UCSD-AML1 (cell line): Measurements from ENCODE around the gene RICTOR.
"Not testable (repeated sequence)": the region's sequence is repeated elsewhere in the genome, so short reads cannot be mapped to it uniquely, and the experiment has no call there.

Experiments used
- DNase-seq: peaks from one replicate; lab custom pipeline; 2025; ENCODE audit not compliant: unreplicated experiment; lab: John Stamatoyannopoulos, UW

The RICTOR gene

DNA sequence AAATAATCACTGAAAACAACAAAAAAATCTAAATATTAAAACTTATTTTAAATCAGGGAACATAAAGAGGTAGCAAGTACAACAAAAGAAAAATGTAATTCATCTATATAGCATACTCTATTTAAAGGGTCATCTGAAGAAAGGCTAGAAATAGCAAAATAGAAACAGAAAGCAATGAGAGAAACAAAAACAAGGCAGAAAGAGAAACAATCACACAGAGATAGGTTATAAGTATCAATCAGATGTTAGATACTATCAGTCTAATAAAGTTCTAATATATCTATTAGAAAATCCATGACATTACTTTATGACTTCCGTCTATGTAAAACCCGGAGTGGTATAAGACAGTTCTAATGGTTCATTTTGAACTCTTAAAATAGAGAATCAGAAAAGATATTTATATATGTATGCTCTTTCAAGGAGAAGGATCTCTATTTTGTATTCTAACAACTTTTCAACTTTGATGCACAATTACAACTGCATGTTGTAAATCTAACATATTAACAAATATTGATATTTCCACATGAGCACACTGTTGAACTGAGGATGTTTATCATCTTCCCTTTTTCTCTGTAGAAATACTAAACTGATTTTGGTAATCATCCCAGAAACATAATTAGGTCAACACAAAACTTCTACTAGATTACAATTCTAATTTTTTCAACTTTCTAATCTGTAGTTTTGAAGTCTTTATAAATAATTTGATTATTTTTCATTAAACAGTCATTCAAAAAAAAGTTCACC lies 15.8 kb downstream of the RICTOR start:
- DNase-seq: no peak

DNA sequence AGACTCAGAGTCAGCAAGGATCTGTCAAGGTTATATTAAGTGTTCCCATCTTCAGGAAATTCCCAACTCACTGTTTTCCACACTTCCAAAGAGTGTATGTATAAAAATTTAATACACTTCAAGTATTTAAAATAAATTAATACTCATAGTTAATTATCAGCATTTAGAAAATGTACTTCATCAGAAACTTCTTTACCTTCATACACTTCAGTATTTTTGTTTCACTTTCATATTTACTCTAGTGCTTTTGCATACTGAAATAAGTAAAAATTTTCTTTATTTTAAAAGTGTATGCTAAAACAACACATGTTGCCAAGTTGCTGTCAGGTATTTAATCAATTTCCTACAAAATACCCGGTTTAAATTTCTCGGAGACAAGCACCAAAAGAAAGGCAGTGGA lies 16.5 kb downstream of the RICTOR start:
- DNase-seq: no peak

DNA sequence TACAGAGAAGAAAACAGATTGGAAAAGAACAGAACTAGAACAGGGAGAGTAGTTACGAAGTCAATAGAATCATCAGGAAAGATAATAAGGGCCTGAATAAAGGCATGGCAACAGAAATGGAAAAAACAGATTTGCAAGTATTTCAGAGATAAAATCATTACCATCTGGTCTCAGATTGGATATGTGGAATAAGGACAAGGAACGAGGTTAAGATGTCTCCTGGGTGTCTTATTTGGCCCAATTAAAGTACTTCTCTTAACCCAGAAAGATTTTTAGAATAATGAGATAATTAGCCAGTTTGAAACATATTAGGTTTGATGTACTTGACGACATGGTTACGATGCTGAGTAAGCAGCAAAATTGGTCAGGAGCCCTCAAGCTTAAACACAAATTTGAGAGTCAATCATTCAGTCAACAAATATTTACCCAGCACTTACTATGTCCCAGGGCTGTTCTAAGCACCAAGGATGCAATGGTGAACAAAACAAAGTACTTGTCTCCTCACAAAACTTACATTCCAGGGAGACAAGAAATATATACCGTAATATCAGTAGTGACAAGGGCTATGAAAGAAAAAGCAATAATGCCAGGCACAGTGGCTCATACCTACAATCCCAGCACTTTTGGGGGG lies 18.3 kb downstream of the RICTOR start:
- no peak for DNase-seq

DNA sequence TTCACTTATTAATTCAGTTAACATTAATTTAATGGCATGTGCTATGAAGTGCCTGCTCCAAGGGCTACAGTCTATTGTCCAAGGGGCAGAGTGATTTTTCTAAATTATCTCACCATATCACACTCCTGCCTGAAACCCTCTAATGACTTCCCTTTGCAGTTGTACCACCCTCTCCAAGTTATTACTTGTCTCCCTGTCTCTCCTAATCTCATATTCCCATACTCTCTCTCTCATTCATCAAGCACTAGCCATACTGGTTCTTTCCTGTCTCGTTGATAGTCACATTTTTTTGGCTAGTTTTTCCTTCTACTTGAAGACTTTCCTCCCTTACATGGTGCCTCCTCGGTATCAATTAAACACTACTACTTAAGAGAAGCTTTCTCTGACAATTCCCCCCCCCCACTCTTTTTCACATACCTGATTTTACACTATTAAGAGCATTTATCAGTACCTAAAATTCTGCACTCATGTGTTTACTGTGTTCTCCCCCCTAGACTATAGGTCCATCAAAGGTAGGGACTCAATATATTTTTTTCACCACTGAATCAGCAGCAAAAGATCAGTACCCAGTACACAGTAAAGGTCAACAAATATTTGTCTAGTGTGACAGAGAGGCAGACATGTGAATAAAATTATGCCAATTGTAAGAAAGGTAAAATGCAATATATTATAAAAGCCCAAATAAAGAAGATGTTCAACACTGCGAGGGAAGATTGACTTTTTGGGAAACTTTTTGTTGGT lies 19.0 kb downstream of the RICTOR start:
- DNase-seq: no peak

DNA sequence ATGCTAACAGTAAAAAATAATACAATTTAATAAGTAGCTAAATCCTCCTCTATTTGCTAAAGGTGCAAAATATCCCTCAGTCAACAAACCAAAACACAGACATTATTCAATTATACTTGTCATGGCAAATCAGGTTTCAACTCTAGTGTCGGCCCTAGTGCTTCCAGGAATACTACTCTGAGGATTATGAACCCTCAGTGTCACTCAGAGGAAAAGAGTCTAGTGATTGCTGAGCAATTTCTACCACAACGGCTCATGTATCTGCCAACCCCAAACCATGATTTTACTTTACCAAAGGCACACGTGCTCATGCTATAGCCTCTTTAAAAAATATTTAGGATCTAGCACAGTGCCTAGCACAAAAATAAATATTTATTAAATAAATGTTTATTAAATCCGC lies 21.0 kb downstream of the RICTOR start:
- DNase-seq: no peak

DNA sequence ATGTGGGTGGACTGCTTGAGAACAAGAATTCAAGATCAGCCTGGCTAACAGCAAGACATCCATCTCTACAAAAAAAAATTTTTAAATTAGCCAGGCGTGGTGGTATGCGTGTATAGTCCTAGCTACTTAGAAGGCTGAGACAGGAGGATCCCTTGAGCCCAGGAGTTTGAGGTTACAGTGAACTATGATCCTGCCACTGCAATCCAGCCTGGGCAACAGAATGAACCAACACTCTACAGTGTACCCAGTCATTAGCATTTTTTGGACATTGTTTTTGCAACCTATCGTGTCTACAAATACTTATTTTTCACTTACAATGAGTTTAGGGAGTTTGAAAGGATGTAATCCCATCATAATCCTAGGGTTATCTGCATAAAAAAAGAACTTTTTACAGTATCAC lies 22.1 kb downstream of the RICTOR start:
- DNase-seq: no peak

DNA sequence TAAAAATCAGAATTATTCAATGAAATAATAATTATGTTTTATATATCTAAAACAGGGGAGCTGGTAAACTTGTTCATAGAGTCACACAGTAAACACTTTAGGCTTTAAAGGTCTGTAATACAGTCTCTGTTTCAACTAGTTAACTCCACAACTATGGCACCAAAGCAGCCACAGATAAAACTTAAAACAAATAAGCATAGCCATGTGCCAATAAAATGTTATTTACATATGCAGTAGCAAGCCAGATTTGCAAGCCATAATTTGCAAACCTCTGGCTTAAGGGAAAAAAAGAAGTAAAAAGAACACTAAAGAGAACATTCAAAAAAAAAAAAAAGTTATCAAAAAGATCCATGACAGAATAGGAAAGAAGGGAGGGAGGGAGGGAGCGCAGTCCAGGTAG lies 24.9 kb downstream of the RICTOR start:
- no peak for DNase-seq

DNA sequence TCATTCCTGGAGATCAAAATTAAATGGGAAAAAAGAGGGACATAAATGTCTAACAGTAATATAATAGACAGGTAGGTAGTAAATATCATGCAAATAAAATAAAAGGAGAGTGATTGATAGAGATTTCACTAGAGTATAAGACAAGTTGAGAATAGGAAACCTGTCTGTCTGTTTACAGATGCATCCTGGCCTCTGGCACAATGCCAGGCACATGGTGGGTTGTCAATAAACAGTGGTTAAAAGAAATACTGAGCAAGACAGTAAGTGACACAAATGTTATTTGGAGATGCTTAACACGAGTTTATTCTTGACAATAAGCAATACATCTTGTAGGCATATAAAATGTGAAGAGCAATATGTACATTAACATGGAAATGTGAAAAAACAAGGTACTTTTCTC lies 33.3 kb downstream of the RICTOR start:
- no peak for DNase-seq

DNA sequence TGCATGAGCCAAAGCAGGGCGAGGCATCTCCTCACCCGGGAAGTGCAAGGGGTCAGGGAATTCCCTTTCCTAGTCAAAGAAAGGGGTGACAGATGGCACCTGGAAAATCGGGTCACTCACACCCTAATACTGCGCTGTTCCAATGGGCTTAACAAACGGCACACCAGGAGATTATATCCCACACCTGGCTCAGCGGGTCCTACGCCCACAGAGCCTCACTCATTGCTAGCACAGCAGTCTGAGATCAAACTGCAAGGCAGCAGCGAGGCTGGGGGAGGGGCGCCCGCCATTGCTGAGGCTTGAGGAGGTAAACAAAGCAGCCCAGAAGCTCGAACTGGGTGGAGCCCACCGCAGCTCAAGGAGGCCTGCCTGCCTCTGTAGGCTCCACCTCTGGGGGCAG lies 39.7 kb downstream of the RICTOR start:
- DNase-seq: not testable (repeated sequence)

DNA sequence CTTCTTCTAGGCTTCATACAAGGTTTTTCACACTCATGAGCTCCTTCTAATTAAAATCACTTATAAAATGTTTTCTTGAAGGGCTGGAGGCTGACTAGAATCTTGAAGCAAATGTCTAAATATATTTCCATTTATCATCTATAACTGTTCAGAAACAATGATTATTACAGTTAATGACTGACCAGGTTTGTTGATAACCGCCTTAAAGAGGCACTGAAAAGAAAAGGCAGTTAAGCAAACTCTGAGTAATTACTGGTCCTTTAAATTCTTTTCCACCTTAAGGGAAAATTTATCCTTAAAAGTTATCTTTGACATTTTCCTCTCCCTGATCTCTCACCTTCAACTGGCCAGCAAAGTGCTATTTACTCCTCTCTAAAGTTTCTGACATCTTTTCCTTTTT lies 43.2 kb downstream of the RICTOR start:
- no peak for DNase-seq

DNA sequence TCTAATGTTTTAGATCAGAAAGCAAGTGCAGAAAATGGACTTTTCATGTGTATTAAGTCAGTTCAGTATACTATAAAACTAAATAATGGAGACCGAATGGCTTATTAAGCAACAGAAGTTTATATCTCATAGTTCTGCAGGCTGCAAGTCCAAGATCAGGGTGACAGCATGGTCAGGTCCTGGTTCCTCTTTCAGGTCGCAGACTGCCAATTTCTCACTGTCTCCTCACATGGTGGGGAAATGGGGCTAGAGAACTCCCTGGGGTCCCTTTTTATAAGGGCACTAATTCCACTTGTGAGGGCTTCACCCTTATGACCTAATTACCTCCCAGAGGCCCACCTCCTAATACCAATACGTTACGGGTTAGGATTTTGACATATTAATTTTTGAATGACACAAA lies 48.7 kb downstream of the RICTOR start:
- DNase-seq: no peak

DNA sequence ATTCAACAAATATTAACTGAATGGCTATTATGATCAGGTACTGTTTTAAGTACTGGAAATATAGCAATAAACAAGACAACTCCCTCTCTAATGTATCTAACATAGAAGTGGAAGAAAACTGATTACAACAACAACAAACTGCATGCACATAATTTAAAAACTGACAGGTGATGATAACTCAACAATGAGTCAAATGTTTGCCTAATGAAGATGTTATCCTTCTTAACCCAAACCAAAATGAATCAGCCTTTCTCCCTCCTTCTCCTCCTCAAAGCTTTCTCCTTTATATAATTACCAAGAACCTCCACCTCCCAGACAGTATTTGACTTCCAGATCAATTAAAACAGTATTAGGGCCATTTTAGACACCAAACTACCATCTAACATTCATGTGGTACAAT lies 49.3 kb downstream of the RICTOR start:
- DNase-seq: no peak

DNA sequence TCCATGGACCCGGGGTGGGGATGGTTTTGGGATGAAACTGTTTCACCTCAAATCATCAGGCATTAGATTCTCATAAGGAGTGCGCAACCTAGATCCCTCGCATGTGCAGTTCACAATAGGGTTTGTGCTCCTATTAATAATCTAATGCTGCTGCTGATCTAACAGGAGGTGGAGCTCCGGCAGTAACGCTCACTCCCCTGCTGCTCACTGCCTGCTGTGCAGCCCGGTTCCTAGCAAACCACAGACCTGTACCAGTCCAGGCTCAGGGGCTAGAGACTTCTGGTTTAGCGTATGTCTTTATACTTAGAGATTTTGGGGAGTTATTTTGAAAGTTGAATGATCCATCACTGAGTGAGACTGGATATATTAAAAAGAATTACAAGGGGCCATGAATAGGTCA lies 50.2 kb downstream of the RICTOR start:
- DNase-seq: no peak

DNA sequence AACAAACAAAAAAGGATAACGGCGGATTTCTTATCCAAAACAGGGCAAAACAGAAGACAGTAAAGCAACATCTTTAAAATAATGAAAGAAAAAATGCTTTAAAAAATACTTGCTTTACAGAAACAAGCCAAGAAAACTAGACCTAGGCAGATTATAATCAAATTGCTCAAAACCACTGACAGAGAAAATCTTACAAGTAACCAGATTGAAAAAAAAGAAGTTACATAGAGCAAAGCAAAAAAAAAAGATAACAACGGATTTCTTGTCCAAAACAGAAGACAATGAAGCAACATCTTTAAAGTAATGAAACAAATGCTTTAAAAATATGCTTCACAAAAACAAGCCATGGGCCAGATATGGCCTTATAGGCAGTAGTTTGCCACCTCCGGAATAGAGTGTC lies 51.1 kb downstream of the RICTOR start:
- DNase-seq: no peak

DNA sequence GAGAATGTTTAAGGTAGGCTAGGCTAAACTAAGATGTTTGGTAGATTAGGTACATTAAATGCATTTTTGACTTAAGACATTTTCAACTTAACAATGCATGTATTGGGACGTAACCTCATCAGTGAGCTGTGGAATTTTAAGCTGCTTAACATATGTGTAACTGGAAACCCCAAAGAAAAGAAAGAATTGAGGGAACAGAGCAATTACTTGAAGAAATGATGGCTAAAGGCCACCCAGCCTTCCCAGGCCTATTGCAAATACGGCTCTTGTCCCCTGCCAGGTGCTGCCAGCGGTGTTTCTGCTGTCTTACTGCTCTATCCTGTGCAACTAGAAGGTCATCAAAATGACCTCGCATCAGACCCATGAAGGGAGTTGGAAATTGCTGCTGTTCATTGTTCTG lies 52.0 kb downstream of the RICTOR start:
- DNase-seq: no peak

DNA sequence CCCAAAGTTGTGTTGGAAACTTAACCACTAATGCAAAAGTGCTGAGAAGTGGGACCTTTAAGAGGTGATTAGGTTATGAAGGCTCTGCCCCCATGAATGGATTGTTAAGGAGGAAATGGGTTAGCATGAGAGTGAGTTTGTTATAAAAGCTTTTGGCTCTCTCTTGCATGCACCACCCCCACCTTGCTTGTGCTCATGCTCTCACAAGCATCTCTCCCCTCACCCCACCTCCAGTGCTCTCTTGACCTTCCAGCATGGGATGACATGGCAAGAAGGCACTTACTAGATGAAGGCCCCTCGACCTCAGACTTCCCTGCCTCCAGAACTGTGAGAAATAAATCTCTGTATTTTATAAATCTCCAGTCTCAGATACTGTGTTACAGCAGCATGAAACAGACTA lies 52.8 kb downstream of the RICTOR start:
- DNase-seq: no peak

DNA sequence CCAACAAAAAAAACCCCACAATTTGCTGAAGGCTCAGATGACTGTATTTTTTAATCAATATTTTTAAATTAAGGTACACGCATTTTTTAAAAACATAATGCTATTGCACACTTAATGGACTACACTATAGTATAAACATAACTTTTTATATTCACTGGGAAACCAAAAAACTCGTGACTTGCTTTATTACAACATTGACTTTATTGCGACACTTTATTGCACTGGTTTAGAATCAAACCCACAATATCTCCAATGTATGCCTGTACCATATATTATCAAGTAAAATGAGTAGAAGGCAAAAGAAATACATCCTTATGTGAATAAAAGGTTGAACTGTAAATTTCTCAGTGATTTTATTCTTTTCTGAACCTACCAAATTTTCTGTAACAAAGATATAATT lies 53.7 kb downstream of the RICTOR start:
- no peak for DNase-seq

DNA sequence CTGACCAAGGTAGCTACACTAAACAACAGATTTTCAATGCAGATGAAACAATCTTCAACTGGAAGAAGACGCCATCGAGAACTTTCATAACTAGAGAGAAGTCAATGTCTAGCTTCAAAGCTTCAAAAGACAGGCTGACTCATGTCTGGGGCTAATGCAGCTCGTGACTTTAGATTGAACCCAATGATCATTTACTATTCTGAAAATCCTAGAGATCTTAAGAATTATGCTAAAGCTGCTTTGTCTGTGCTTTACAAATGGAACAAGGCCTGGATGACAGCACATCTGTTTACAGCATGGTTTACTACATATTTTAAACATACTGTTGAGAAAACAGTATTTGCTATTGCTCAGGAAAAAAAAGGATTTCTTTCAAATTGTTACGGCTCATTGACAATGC lies 54.9 kb downstream of the RICTOR start:
- no peak for DNase-seq

DNA sequence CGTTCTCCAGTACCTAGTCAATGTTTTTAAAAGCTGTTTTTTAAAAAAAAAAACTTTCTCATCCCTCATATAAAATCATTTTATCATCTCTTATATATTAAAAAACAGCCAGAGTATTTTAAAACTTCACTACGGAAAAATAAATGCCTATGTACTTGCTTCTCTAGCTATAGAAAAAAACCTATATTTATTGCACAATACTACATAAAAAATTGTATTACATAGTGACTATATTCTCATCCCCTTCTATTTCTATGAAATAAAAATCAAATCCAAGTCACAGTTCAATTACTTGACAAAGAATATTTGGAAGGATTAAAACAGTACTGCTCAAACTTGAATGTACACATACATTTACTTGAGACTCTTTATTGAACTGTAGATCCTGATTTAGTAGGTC lies 56.7 kb downstream of the RICTOR start:
- DNase-seq: no peak

DNA sequence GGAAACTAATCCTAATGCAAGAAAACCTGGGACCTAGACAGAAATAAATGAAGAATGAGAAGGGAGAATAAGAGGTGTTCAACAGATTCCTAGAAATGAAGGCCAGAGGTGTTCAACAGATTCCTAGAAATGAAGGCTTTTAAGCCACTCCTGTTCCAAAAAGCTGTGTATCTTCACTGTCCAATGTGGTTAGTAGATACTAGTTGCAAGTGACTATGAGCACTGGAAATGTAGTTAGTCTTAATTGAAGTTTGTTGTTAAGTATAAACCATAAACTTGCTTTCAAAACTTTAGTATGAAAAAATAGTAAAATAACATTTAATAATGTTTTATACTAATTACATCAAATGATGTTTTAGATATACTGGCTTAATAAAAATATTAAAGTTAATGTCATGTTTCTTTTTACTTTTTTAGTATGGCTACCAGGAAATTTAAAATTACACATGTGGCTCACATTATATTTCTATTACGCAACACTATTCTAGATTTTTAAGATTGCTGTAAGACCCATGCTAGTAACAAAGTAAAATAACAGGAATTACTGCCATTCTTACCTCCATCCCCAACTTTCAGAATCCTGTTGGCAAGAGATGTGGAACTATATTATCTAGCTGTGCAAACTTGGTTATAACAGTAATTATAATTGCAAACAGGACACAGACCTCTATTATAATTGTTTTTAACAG lies 57.5 kb downstream of the RICTOR start:
- DNase-seq: no peak

DNA sequence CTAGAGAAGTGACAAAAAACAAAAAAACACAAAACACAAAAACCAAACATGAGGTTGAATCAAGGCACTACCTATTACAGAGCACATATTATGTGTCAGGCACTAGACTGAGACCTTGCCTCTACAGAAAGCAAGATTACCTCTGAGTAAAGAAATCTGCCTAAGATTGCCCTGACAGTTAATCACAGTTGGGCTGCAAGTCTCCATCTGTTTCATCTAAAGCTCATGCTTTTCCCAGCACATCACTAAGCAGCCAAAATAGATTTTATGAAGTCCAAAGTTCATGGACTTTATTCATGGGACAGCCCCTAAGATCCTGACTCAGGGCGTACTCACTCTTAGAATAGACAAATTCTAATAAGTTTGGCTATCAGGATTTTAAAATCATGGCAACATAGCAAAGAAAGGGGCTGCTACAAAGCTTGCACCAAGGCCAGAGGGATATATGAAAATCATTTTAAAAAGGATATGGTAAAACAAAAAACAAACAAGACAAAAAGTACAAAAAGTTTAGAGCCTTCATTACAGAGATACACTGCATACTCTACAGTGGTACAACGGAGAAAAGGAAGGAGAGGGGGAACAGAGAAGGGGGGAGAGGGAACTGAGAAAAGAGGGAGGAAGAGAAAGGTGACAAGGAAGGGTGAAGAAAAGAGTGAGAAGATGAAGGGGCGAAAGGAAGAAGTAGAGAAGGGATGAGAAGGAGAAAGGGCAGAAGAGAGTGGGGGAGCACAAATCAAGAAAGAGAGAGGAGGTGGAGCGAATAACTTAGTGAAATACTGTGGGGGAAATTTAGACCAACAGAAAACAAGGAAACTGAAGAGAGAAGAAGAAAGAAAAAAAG lies 58.2 kb downstream of the RICTOR start:
- no peak for DNase-seq
